HepG2 (cell line): ENCODE data around the gene FLAD1. TPM values are rescaled to one million over a fixed set of nuclear protein-coding genes. Genes with fewer than 3 reads are reported as not detected.

ENCODE experiments used
- ATAC-seq: fragments of 200-7000 bp; cut with Tn5 transposase; 3 replicates; pipeline ENCODE4 v1.9.1; 2020; ENCODE audit warnings: mild to moderate bottlenecking, moderate library complexity
- BruUV-seq: library from RNA; stranded (reverse); fragments of 400-500 nt; replicated peaks from 2 replicates; lab custom pipeline; 2021; lab: Mats Ljungman, UMichigan
- CTCF ChIA-PET: fragments of 300-600 bp; formaldehyde crosslinking; extraction: SDS; loops from one replicate; lab custom pipeline; 2021; ENCODE audit warnings: low total read pairs, inconsistent platforms, low intra/inter-chr PET ratio; lab: Yijun Ruan, JAX
- POLR2A ChIA-PET: fragments of 350-600 bp; sonication (Branson Sonifier 250); formaldehyde crosslinking; loops from one replicate; lab custom pipeline; 2020; ENCODE audit warnings: antibody characterized with exemption, inconsistent platforms; lab: Yijun Ruan, JAX
- DNase-seq: peaks from one replicate; pipeline ENCODE4 v3.0.0-alpha.2; 2015; ENCODE audit warnings: low spot score
- FAIRE-seq: peaks from 3 replicates; lab custom pipeline; 2011; peaks lifted over from hg19 to GRCh38; lab: Jason Lieb, UNC
- H2AFZ ChIP-seq: one replicate; pipeline ENCODE4 v1.6.1; 2011; ENCODE audit warnings: low read length, inconsistent platforms
- H3K27ac ChIP-seq: fragments of 300-600 bp; 3 replicates; pipeline ENCODE4 v1.8.0; 2011; ENCODE audit warnings: mixed run types, mild to moderate bottlenecking, mixed read lengths, low read length, inconsistent platforms; ENCODE audit not compliant: insufficient read depth; ENCODE audit errors: extremely low read length
- H3K27me3 ChIP-seq, 2 experiments: fragments of 200-600 bp in 1 of 2; 2 replicates in 1 of 2; 3 replicates in 1 of 2; pipeline versions ENCODE4 v1.6.0 to v1.8.0; 2011; ENCODE audit warnings: low read length in 2 of 2, mild to moderate bottlenecking in 2 of 2, moderate library complexity in 2 of 2, inconsistent platforms in 1 of 2; ENCODE audit not compliant: insufficient read depth in 2 of 2, control insufficient read depth in 1 of 2
- H3K36me3 ChIP-seq, 2 experiments: fragments of 200-600 bp in 1 of 2; replicated peaks in 1 of 2; 2 replicates in 1 of 2; 3 replicates in 1 of 2; pipeline versions ENCODE4 v1.5.1 to v1.8.0; 2011; ENCODE audit warnings: low read length in 2 of 2, inconsistent platforms in 1 of 2; ENCODE audit not compliant: insufficient read depth in 2 of 2, control insufficient read depth in 1 of 2
- H3K4me1 ChIP-seq: 2 replicates; pipeline ENCODE4 v1.5.1; 2012; ENCODE audit warnings: low read length, inconsistent platforms; ENCODE audit not compliant: insufficient read depth
- H3K4me2 ChIP-seq: 2 replicates; pipeline ENCODE4 v1.6.0; 2011; ENCODE audit warnings: low read depth, low read length, inconsistent platforms
- H3K4me3 ChIP-seq, 3 experiments: fragments of 200-600 bp in 1 of 3; sonication (generic), shearing (Covaris generic) in 1 of 3; replicated peaks in 1 of 3; 2 replicates each; pipeline ENCODE4 v1.5.1; 2011 to 2016; ENCODE audit warnings: low read length in 3 of 3, inconsistent platforms in 2 of 3, low read depth in 2 of 3, mild to moderate bottlenecking in 2 of 3, control low read depth in 1 of 3, mixed read lengths in 1 of 3; ENCODE audit not compliant: insufficient read depth in 1 of 3
- H3K79me2 ChIP-seq: one replicate; pipeline ENCODE4 v1.6.1; 2011; ENCODE audit warnings: low read length, inconsistent platforms; ENCODE audit not compliant: insufficient read depth
- H3K9ac ChIP-seq: 2 replicates; pipeline ENCODE4 v1.6.0; 2011; ENCODE audit warnings: mild to moderate bottlenecking, low read depth, low read length, inconsistent platforms; ENCODE audit not compliant: insufficient read depth
- H3K9me3 ChIP-seq: 2 replicates; pipeline ENCODE4 v1.5.1; 2012; ENCODE audit warnings: mild to moderate bottlenecking, low read length
- H4K20me1 ChIP-seq: 2 replicates; pipeline ENCODE4 v1.6.0; 2011; ENCODE audit warnings: inconsistent platforms, mild to moderate bottlenecking, low read length, moderate library complexity; ENCODE audit not compliant: insufficient read depth
- BHLHE40 ChIP-seq: IDR thresholded peaks from 2 replicates; pipeline ENCODE4 v1.6.1; 2011; ENCODE audit warnings: low read length, improper control_type of control experiment
- DPF2 ChIP-seq: sonication (generic); formaldehyde crosslinking; IDR thresholded peaks from 2 replicates; pipeline ENCODE4 v1.4.0; 2020; ENCODE audit warnings: mild to moderate bottlenecking, low read depth, missing genetic modification reagents, borderline replicate concordance
- ETV6 ChIP-seq: sonication (generic); formaldehyde crosslinking; conservative IDR thresholded peaks from 2 replicates; pipeline ENCODE4 v1.4.0; 2020; ENCODE audit warnings: missing genetic modification reagents
- MXI1 ChIP-seq: IDR thresholded peaks from 3 replicates; pipeline ENCODE4 v1.6.1; 2012; ENCODE audit warnings: low read depth, low read length, inconsistent platforms, borderline replicate concordance
- NFAT5 ChIP-seq: sonication (generic); formaldehyde crosslinking; IDR thresholded peaks from 2 replicates; pipeline ENCODE4 v1.4.0; 2020; ENCODE audit warnings: missing genetic modification reagents
- RAD21 ChIP-seq: fragments of 450-650 bp; formaldehyde crosslinking; IDR thresholded peaks from 2 replicates; pipeline ENCODE4 v1.5.0; 2020; ENCODE audit warnings: mild to moderate bottlenecking
- ZNF30 ChIP-seq: sonication (generic); formaldehyde crosslinking; IDR thresholded peaks from 2 replicates; pipeline ENCODE4 v1.5.0; 2020; ENCODE audit warnings: mild to moderate bottlenecking, missing genetic modification reagents
- ZNF432 ChIP-seq: sonication (generic); formaldehyde crosslinking; IDR thresholded peaks from 2 replicates; pipeline ENCODE4 v1.5.0; 2020; ENCODE audit warnings: missing genetic modification reagents, mild to moderate bottlenecking, borderline replicate concordance
- ZNF564 ChIP-seq: sonication (generic); formaldehyde crosslinking; IDR thresholded peaks from 2 replicates; pipeline ENCODE4 v1.8.1; 2023; ENCODE audit warnings: mild to moderate bottlenecking, missing genetic modification reagents
- ZNF577 ChIP-seq: sonication (generic); formaldehyde crosslinking; IDR thresholded peaks from 2 replicates; pipeline ENCODE4 v1.4.0; 2020; ENCODE audit warnings: mild to moderate bottlenecking, low read depth, missing genetic modification reagents, borderline replicate concordance
- WGBS: methylation state at CpG from one replicate; pipeline ENCODE4 v1.1.6; 2017; ENCODE audit warnings: low lambda C conversion rate; 5-methylcytosine and 5-hydroxymethylcytosine counted together
- in situ Hi-C: cut with HindIII; loops from 2 replicates; pipeline ENCODE4 v1.10.0; 2017; ENCODE audit warnings: low pct_unique_long_range_greater_than_20kb; ENCODE audit not compliant: extremely low pct_ligation_motif_present
- intact Hi-C: fragments of 100-400 bp; cut with micrococcal nuclease; formaldehyde crosslinking; loops from one replicate; pipeline ENCODE4 v1.10.0; 2022; ENCODE audit not compliant: unreplicated experiment
- polyA plus RNA-seq, 8 experiments: library from polyadenylated mRNA; depleted of rRNA in 3 of 8; stranded (reverse) in 7 of 8; unstranded in 1 of 8; fragments of >200 nt; fragmentation: Illumina TruSeq in 4 of 8; extraction: Trizol in 4 of 8; gene quantifications; 2 replicates each; pipeline versions ENCODE4 v1.2.1 to v1.2.3, GENCODE V29; 2011 to 2016; ENCODE audit warnings: low read depth in 4 of 8, missing spikeins in 1 of 8, mixed read lengths in 1 of 8; ENCODE audit not compliant: insufficient read depth in 1 of 8
- total RNA-seq, 5 experiments: library from RNA; depleted of rRNA; stranded (reverse); fragments of >200 nt; fragmentation: Illumina TruSeq; extraction: Trizol; gene quantifications; 2 replicates each; pipeline ENCODE4 v1.2.3, GENCODE V29; 2016; ENCODE audit warnings: low read depth in 1 of 5
- TF ChIP-seq, protein P1 (sequence below): sonication (generic); formaldehyde crosslinking; IDR thresholded peaks from 2 replicates; pipeline ENCODE4 v1.5.1; 2020; ENCODE audit warnings: mild to moderate bottlenecking, missing genetic modification reagents, moderate library complexity

The FLAD1 gene
- total and polyA plus RNA-seq, 2 of the 13 experiments (the other 11 are each of a cell fraction or from before 2014, with no cell fraction given) = 25.9 to 32.8 TPM

DNA sequence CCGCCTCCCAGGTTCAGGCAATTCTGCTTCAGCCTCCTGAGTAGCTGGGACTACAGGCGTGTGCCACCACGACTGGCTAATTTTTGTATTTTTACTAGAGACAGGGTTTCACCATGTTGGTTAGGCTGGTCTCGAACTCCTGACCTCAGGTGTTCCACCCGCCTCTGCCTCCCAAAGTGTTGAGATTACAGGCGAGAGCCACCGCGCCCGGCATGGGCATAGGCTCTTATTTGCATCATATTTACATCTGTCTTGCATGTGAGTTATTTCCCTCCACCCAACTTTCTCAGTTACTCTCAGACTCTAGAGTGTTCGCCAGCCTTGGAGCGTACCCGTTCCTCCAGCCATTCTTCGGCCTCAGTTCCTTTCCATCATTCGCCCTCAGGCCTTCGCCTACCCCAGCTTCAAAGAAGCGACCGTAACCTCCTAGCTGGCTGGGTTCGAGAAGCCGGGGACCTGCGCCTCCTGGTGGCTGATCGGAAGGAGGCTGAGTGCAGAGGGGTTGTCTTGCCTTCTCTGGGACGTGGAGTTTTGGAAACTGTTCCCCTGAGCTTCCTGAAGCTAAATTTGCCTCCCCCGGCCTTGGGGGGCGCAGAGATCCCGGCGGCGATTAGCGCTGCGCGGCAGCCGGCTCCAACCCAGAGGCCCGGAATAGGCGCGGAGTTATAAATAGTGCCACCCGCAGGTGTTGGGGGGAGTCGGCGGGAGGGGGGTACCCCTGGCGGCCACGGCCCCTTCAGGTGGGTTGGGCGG lies 15.8 kb downstream of the FLAD1 start:
- Histone ChIP-seq H3K4me3 (peak overlapping the region in 1 of 3 experiments; percentile 84; a peak in 1 of 6 replicates), H3K27ac (peak overlapping the region; percentile 97), H3K9me3 (no peaks in the 10 kb centered on the region), H3K79me2 (peaks cover 11% of the 10 kb centered on the region), H4K20me1 (no peaks in the 10 kb centered on the region), H3K36me3 (no peaks in the 10 kb centered on the region), H2AFZ (no peak overlapping the region), H3K4me2 (no peak overlapping the region), H3K9ac (0 out of 2 replicates have a peak overlapping the region, but pooled peaks have one; percentile 4), H3K27me3 (no peaks in the 10 kb centered on the region; a peak in 1 of 5 replicates), H3K4me1 (peaks cover 18% of the 10 kb centered on the region)
- ChIA-PET POLR2A (interaction anchor here (0.8 to 6.7 kb wide), 5 partner anchors 16 to 67 kb away, joined by 3 to 86 read pairs (median 8); partner anchors contain the start of genes FLAD1 and PBXIP1), CTCF (interaction anchor here (2.8 to 6.8 kb wide), 2 partner anchors 18 to 92 kb away, joined by 11 to 54 read pairs; no protein-coding TSS in a partner anchor)
- ATAC-seq (no peak), DNase-seq (no peak), FAIRE-seq (no peak)
- no TSS peak for BruUV-seq
- in situ Hi-C loops (loop anchor here (5.0 kb wide), 1 partner anchor 37 kb away; the partner anchor contains the start of gene PYGO2), intact Hi-C loops (loop anchor here (5.0 kb wide), 1 partner anchor 63 kb away; the partner anchor contains the start of gene EFNA4)
- WGBS = 82% methylated on average over 39 of the region's 40 CpGs
- TF ChIP-seq RAD21 (CRISPR knock-in tag) = peak; percentile 53; the same call in 1 of the 2 replicates
- TF ChIP-seq NFAT5 = no peak
- no peak for TF ChIP-seq BHLHE40
- TF ChIP-seq ZNF432 (CRISPR knock-in tag) = no peak
- TF ChIP-seq, protein P1, sequence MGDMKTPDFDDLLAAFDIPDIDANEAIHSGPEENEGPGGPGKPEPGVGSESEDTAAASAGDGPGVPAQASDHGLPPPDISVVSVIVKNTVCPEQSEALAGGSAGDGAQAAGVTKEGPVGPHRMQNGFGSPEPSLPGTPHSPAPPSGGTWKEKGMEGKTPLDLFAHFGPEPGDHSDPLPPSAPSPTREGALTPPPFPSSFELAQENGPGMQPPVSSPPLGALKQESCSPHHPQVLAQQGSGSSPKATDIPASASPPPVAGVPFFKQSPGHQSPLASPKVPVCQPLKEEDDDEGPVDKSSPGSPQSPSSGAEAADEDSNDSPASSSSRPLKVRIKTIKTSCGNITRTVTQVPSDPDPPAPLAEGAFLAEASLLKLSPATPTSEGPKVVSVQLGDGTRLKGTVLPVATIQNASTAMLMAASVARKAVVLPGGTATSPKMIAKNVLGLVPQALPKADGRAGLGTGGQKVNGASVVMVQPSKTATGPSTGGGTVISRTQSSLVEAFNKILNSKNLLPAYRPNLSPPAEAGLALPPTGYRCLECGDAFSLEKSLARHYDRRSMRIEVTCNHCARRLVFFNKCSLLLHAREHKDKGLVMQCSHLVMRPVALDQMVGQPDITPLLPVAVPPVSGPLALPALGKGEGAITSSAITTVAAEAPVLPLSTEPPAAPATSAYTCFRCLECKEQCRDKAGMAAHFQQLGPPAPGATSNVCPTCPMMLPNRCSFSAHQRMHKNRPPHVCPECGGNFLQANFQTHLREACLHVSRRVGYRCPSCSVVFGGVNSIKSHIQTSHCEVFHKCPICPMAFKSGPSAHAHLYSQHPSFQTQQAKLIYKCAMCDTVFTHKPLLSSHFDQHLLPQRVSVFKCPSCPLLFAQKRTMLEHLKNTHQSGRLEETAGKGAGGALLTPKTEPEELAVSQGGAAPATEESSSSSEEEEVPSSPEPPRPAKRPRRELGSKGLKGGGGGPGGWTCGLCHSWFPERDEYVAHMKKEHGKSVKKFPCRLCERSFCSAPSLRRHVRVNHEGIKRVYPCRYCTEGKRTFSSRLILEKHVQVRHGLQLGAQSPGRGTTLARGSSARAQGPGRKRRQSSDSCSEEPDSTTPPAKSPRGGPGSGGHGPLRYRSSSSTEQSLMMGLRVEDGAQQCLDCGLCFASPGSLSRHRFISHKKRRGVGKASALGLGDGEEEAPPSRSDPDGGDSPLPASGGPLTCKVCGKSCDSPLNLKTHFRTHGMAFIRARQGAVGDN (CRISPR knock-in tag) = no peak
- TF ChIP-seq ZNF577 (CRISPR knock-in tag) = no peak
- no peak for TF ChIP-seq MXI1
- no peak for TF ChIP-seq ZNF30 (CRISPR knock-in tag)
- no peak for TF ChIP-seq ETV6 (CRISPR knock-in tag)
- no peak for TF ChIP-seq ZNF564 (CRISPR knock-in tag)
- TF ChIP-seq DPF2 (CRISPR knock-in tag) = no peak
